HepG2 (cell line): ENCODE results near the gene NONO. TPM values are rescaled to one million over a fixed set of nuclear protein-coding genes. Genes with fewer than 3 reads are reported as not detected.

Experiments
- ATF7 ChIP-seq, 2 experiments: fragments of 450-650 bp in 1 of 2; sonication (generic) in 1 of 2; formaldehyde crosslinking in 1 of 2; IDR thresholded peaks; 2 replicates each; pipeline versions ENCODE4 v1.4.0 to v1.6.1; 2016 to 2020; ENCODE audit warnings: antibody characterized with exemption in 1 of 2, mild to moderate bottlenecking in 1 of 2, missing genetic modification reagents in 1 of 2
- DRAP1 ChIP-seq: IDR thresholded peaks from 2 replicates; pipeline ENCODE4 v1.6.1; 2016; ENCODE audit warnings: missing genetic modification reagents, missing compliant biosample characterization
- E2F1 ChIP-seq: sonication (generic); formaldehyde crosslinking; IDR thresholded peaks from 2 replicates; pipeline ENCODE4 v1.5.0; 2020; ENCODE audit warnings: missing genetic modification reagents
- KAT8 ChIP-seq: IDR thresholded peaks from 2 replicates; pipeline ENCODE4 v1.6.1; 2016; ENCODE audit warnings: missing genetic modification reagents, missing compliant biosample characterization
- LBX2 ChIP-seq: sonication (generic); formaldehyde crosslinking; IDR thresholded peaks from 2 replicates; pipeline ENCODE4 v1.5.0; 2020; ENCODE audit warnings: missing genetic modification reagents, mild to moderate bottlenecking, borderline replicate concordance
- MEIS2 ChIP-seq: sonication (generic); formaldehyde crosslinking; IDR thresholded peaks from 2 replicates; pipeline ENCODE4 v1.9.0; 2021; ENCODE audit warnings: mild to moderate bottlenecking, missing genetic modification reagents
- PLRG1 ChIP-seq: fragments of 450-650 bp; conservative IDR thresholded peaks from 2 replicates; pipeline ENCODE4 v1.6.1; 2016
- RAD21 ChIP-seq: fragments of 450-650 bp; formaldehyde crosslinking; IDR thresholded peaks from 2 replicates; pipeline ENCODE4 v1.5.0; 2020; ENCODE audit warnings: mild to moderate bottlenecking
- SAP130 ChIP-seq: IDR thresholded peaks from 2 replicates; pipeline ENCODE4 v1.6.1; 2016; ENCODE audit warnings: low read depth
- ZBTB14 ChIP-seq: sonication (generic); formaldehyde crosslinking; IDR thresholded peaks from 2 replicates; pipeline ENCODE4 v1.4.0; 2020; ENCODE audit warnings: missing genetic modification reagents
- ZFP36 ChIP-seq: fragments of 150-350 bp; IDR thresholded peaks from 2 replicates; pipeline ENCODE4 v1.6.1; 2018; ENCODE audit warnings: borderline replicate concordance, low read length, low read depth; ENCODE audit not compliant: partially characterized antibody
- ZNF296 ChIP-seq: sonication (generic); formaldehyde crosslinking; conservative IDR thresholded peaks from 2 replicates; pipeline ENCODE4 v1.5.0; 2020; ENCODE audit warnings: mild to moderate bottlenecking, missing genetic modification reagents
- ZNF3 ChIP-seq: IDR thresholded peaks from 2 replicates; pipeline ENCODE4 v1.7.0; 2017; ENCODE audit warnings: inconsistent platforms
- ZNF451 ChIP-seq: sonication (generic); formaldehyde crosslinking; IDR thresholded peaks from 2 replicates; pipeline ENCODE4 v1.5.0; 2020; ENCODE audit warnings: mild to moderate bottlenecking, missing genetic modification reagents
- ZNF512 ChIP-seq: sonication (generic); formaldehyde crosslinking; IDR thresholded peaks from 2 replicates; pipeline ENCODE4 v1.4.0; 2020; ENCODE audit warnings: mild to moderate bottlenecking, missing genetic modification reagents
- ZNF572 ChIP-seq: sonication (generic); formaldehyde crosslinking; IDR thresholded peaks from 2 replicates; pipeline ENCODE4 v1.5.1; 2020; ENCODE audit warnings: mild to moderate bottlenecking, missing genetic modification reagents
- ZNF577 ChIP-seq: sonication (generic); formaldehyde crosslinking; IDR thresholded peaks from 2 replicates; pipeline ENCODE4 v1.4.0; 2020; ENCODE audit warnings: mild to moderate bottlenecking, low read depth, missing genetic modification reagents, borderline replicate concordance
- ZNF660 ChIP-seq: sonication (generic); formaldehyde crosslinking; IDR thresholded peaks from 2 replicates; pipeline ENCODE4 v1.5.1; 2020; ENCODE audit warnings: mild to moderate bottlenecking, low read depth, missing genetic modification reagents, borderline replicate concordance
- ZNF7 ChIP-seq: IDR thresholded peaks from 2 replicates; pipeline ENCODE4 v1.6.1; 2016; ENCODE audit warnings: missing biosample characterization, missing genetic modification reagents
- ZNF710 ChIP-seq: sonication (generic); formaldehyde crosslinking; IDR thresholded peaks from 2 replicates; pipeline ENCODE4 v1.5.0; 2020; ENCODE audit warnings: mild to moderate bottlenecking, missing genetic modification reagents, borderline replicate concordance
- ZNF781 ChIP-seq: sonication (generic); formaldehyde crosslinking; IDR thresholded peaks from 2 replicates; pipeline ENCODE4 v1.5.1; 2020; ENCODE audit warnings: borderline replicate concordance, mild to moderate bottlenecking, missing genetic modification reagents; ENCODE audit errors: not compliant biosample characterization
- ZSCAN12 ChIP-seq: sonication (generic); formaldehyde crosslinking; IDR thresholded peaks from 2 replicates; pipeline ENCODE4 v1.9.0; 2021; ENCODE audit warnings: mild to moderate bottlenecking, missing genetic modification reagents
- polyA plus RNA-seq, 8 experiments: library from polyadenylated mRNA; depleted of rRNA in 3 of 8; stranded (reverse) in 7 of 8; unstranded in 1 of 8; fragments of >200 nt; fragmentation: Illumina TruSeq in 4 of 8; extraction: Trizol in 4 of 8; gene quantifications; 2 replicates each; pipeline versions ENCODE4 v1.2.1 to v1.2.3, GENCODE V29; 2011 to 2016; ENCODE audit warnings: low read depth in 4 of 8, missing spikeins in 1 of 8, mixed read lengths in 1 of 8; ENCODE audit not compliant: insufficient read depth in 1 of 8
- total RNA-seq, 5 experiments: library from RNA; depleted of rRNA; stranded (reverse); fragments of >200 nt; fragmentation: Illumina TruSeq; extraction: Trizol; gene quantifications; 2 replicates each; pipeline ENCODE4 v1.2.3, GENCODE V29; 2016; ENCODE audit warnings: low read depth in 1 of 5

NONO gene
- total and polyA plus RNA-seq, 2 of the 13 experiments (the other 11 are each of a cell fraction or from before 2014, with no cell fraction given) = 408 to 605 TPM

GRCh38 chrX:71283403-71284143, at the start of gene NONO (continued):
- no peak for TF ChIP-seq ZNF781 (CRISPR knock-in tag)
- no peak for TF ChIP-seq RAD21
- peak; percentile 59; the same call in 1 of the 2 replicates for TF ChIP-seq MEIS2 (CRISPR knock-in tag)
- TF ChIP-seq SAP130 = peak; percentile 68
- TF ChIP-seq ZNF7 (CRISPR knock-in tag) = no peak
- TF ChIP-seq ATF7 (IDR thresholded peaks at IDR 0.05) = no peak
- no peak for TF ChIP-seq ATF7 (CRISPR knock-in tag; IDR thresholded peaks at IDR 0.05)
- no peak for TF ChIP-seq ZSCAN12
- no peak for TF ChIP-seq ZNF710 (CRISPR knock-in tag)
- TF ChIP-seq DRAP1 = peak; percentile 65; the same call in 1 of the 2 replicates
- TF ChIP-seq ZNF3 (CRISPR knock-in tag) = no peak
- peak; percentile 86 for TF ChIP-seq E2F1 (CRISPR knock-in tag)
- no peak for TF ChIP-seq KAT8 (CRISPR knock-in tag)
- no peak for TF ChIP-seq ZNF296
- no peak for TF ChIP-seq PLRG1
- TF ChIP-seq ZNF512 = no peak
- TF ChIP-seq ZNF577 = no peak
- no peak for TF ChIP-seq LBX2 (CRISPR knock-in tag)
- TF ChIP-seq ZNF572 (CRISPR knock-in tag) = no peak
- no peak for TF ChIP-seq ZNF660
- TF ChIP-seq ZBTB14 = 0 out of 2 replicates have a peak, but pooled peaks have one; percentile 34
- no peak for TF ChIP-seq ZFP36
- no peak for TF ChIP-seq ZNF451 (CRISPR knock-in tag)
